ENCODE results near the gene ZNF574.

GRCh38 chr19:42113641-42114348, 37.8 kb downstream of the ZNF574 start:
- TF ChIP-seq TCF12 (IDR thresholded peaks at IDR 0.05; ENCODE audit: low read depth) (no peak), RAD21 (IDR thresholded peaks at IDR 0.05; ENCODE audit: low read depth) (no peak), TAF1 (IDR thresholded peaks at IDR 0.05; ENCODE audit: low read depth) (no peak), MAX (IDR thresholded peaks at IDR 0.05) (no peak), NFIC (IDR thresholded peaks at IDR 0.05) (no peak)
